Measurements from ENCODE around the gene ECE1. TPM values are rescaled to one million over a fixed set of nuclear protein-coding genes. Genes with fewer than 3 reads are reported as not detected.

The ECE1 gene
- total and polyA plus RNA-seq, 10 of the 15 experiments (the other 5 are each of a cell fraction or from before 2014, with no cell fraction given), result 0.97 to 81.0 (median 37.0) TPM

GRCh38 chr1:21299780-21300395 lies 9.6 kb upstream of the ECE1 start:
- H3K9ac ChIP-seq (ENCODE audit: control insufficient read depth, insufficient read depth, low read length), result no peak overlapping the region
- FAIRE-seq (no peak), ATAC-seq (no peak), DNase-seq (ENCODE audit: low read depth, low spot score) (no peak)
- H4K20me1 ChIP-seq (ENCODE audit: control insufficient read depth, insufficient read depth), result no peaks in the 10 kb centered on the region; the same call in 1 of the 2 replicates
- BruUV-seq (replicated peaks), result no TSS peak
- intact Hi-C loops (cut with micrococcal nuclease; ENCODE audit: unreplicated experiment) (no loop called here), in situ Hi-C loops (cut with MboI) (no loop called here)
- H2AFZ ChIP-seq (ENCODE audit: control insufficient read depth, low read depth, low read length), result no peak overlapping the region
- ChIA-PET CTCF (interaction anchor here (0.5 to 19.3 kb wide), 6 partner anchors 12 to 220 kb away, joined by 3 to 131 read pairs (median 6); no protein-coding TSS in a partner anchor), RAD21 (ENCODE audit: unreplicated experiment) (interaction anchor here (0.8 to 1.5 kb wide), 10 partner anchors 12 to 68 kb away, joined by 3 to 14 read pairs (median 4); no protein-coding TSS in a partner anchor), SMC1A (ENCODE audit: uncharacterized antibody, unreplicated experiment) (interaction anchor here (0.7 to 2.3 kb wide), 14 partner anchors 8 to 211 kb away, joined by 3 to 6 read pairs (median 4); partner anchors contain the start of gene ECE1), POLR2A (interaction anchor here (0.8 to 1.1 kb wide), 5 partner anchors 13 to 45 kb away, joined by 3 to 8 read pairs (median 5); no protein-coding TSS in a partner anchor)
- H3K4me1 ChIP-seq (ENCODE audit: control insufficient read depth, insufficient read depth, low read length), result peaks cover 16% of the 10 kb centered on the region
- TF ChIP-seq ZBTB40 (IDR thresholded peaks at IDR 0.05; ENCODE audit: borderline replicate concordance), result peak; percentile 56; the same call in 1 of the 2 replicates
- no peak for TF ChIP-seq CBX3 (IDR thresholded peaks at IDR 0.05; ENCODE audit: borderline replicate concordance, low read depth)
- TF ChIP-seq ZNF592 (IDR thresholded peaks at IDR 0.05), result no peak
- H3K27me3 ChIP-seq (replicated peaks in 1 of 2; ENCODE audit: control insufficient read depth in 2 of 2, insufficient read depth in 2 of 2, low read length in 1 of 2), result no peaks in the 10 kb centered on the region
- H3K4me2 ChIP-seq (ENCODE audit: control insufficient read depth, insufficient read depth), result no peak overlapping the region
- peaks cover 0 to 13% of the 10 kb centered on the region in 2 experiments; a peak in 2 of 4 replicates for H3K36me3 ChIP-seq (ENCODE audit: control insufficient read depth in 2 of 2, insufficient read depth in 2 of 2, low read length in 1 of 2)
- H3K4me3 ChIP-seq, result no peak overlapping the region
- 17% methylated on average over 4 of the region's 4 CpGs for WGBS (ENCODE audit: insufficient coverage, insufficient replicate concordance, low lambda C conversion rate, missing lambda C conversion rate)
- no peaks in the 10 kb centered on the region for H3K9me3 ChIP-seq (replicated peaks; ENCODE audit: control insufficient read depth, insufficient read depth, low read length)
- no peaks in the 10 kb centered on the region for H3K79me2 ChIP-seq (ENCODE audit: control insufficient read depth, insufficient read depth, low read length)
- no peak overlapping the region for H3K27ac ChIP-seq (ENCODE audit: control insufficient read depth, insufficient read depth)

Measured in GM12878 (cell line).